ENCODE data around the gene FAM131A.
A peak's percentile ranks its signal among the peaks of the same experiment; 100 is the strongest.

FAM131A gene

GRCh38 chr3:184377882-184378445 is 40.6 kb downstream of the FAM131A start, which contains the start of gene THPO:
Gene THPO (minus strand): TSS chr3:184378207. CDS start chr3:184376259, 1,948 bp downstream.
- DNase-seq (ENCODE audit: low read depth, low spot score), result peak; percentile 66

GRCh38 chr3:184378651-184379357 is 41.4 kb downstream of the FAM131A start:
- no peak for DNase-seq (ENCODE audit: low read depth, low spot score)

- no peak for DNase-seq (ENCODE audit: low read depth, low spot score)
Measured at GRCh38 chr3:184379358-184380184, 42.2 kb downstream of the FAM131A start, which contains the start of gene CHRD. Gene CHRD (plus strand): TSS chr3:184380054. CDS start chr3:184380319, 265 bp downstream.

GRCh38 chr3:184380185-184380626 is 42.8 kb downstream of the FAM131A start:
- no peak for DNase-seq (ENCODE audit: low read depth, low spot score)

GRCh38 chr3:184380627-184381260 is 43.3 kb downstream of the FAM131A start:
- no peak for DNase-seq (ENCODE audit: low read depth, low spot score)

GRCh38 chr3:184381261-184382224 is 44.1 kb downstream of the FAM131A start:
- DNase-seq (ENCODE audit: low read depth, low spot score), result peak; percentile 68

GRCh38 chr3:184382326-184383032 is 45.1 kb downstream of the FAM131A start:
- no peak for DNase-seq (ENCODE audit: low read depth, low spot score)

GRCh38 chr3:184383033-184383740 is 45.8 kb downstream of the FAM131A start:
- no peak for DNase-seq (ENCODE audit: low read depth, low spot score)

- no peak for DNase-seq (ENCODE audit: low read depth, low spot score)
Measured at GRCh38 chr3:184384342-184384741, 46.9 kb downstream of the FAM131A start.

- no peak for DNase-seq (ENCODE audit: low read depth, low spot score)
Measured at GRCh38 chr3:184384856-184385422, 47.5 kb downstream of the FAM131A start.

GRCh38 chr3:184386047-184386806 is 48.8 kb downstream of the FAM131A start:
- DNase-seq (ENCODE audit: low read depth, low spot score), result no peak

- DNase-seq (ENCODE audit: low read depth, low spot score), result no peak
Measured at GRCh38 chr3:184387174-184387714, 49.8 kb downstream of the FAM131A start.

GRCh38 chr3:184388164-184388935 is 51.0 kb downstream of the FAM131A start:
- DNase-seq (ENCODE audit: low read depth, low spot score), result no peak

- no peak for DNase-seq (ENCODE audit: low read depth, low spot score)
Measured at GRCh38 chr3:184388936-184389230, 51.5 kb downstream of the FAM131A start.

- DNase-seq (ENCODE audit: low read depth, low spot score), result no peak
Measured at GRCh38 chr3:184389384-184389783, 52.0 kb downstream of the FAM131A start.

GRCh38 chr3:184389935-184390528 is 52.6 kb downstream of the FAM131A start:
- no peak for DNase-seq (ENCODE audit: low read depth, low spot score)

GRCh38 chr3:184391266-184391665 is 53.9 kb downstream of the FAM131A start:
- no peak for DNase-seq (ENCODE audit: low read depth, low spot score)
